Ovary (tissue), 9 donors: ENCODE results near the gene YWHAH. TPM values are rescaled to one million over a fixed set of nuclear protein-coding genes. Genes with fewer than 3 reads are reported as not detected.

Experiments
- DNase-seq, 5 donors: peaks; one replicate each; pipeline ENCODE4 v3.0.0-alpha.2; 2019 to 2020
- H3K27ac ChIP-seq, 2 donors: fragments of 200-600 bp; one replicate each; pipeline versions ENCODE4 v1.5.1 to v1.8.0; 2019 to 2022
- H3K27me3 ChIP-seq: fragments of 200-600 bp; one replicate; pipeline ENCODE4 v1.8.0; 2022
- H3K36me3 ChIP-seq: fragments of 200-600 bp; sonication (generic); one replicate; pipeline ENCODE4 v1.5.1; 2019
- H3K4me1 ChIP-seq: one replicate; pipeline ENCODE4 v1.8.1; 2013; ENCODE audit warnings: mild to moderate bottlenecking, moderate library complexity; ENCODE audit not compliant: insufficient read depth
- H3K4me3 ChIP-seq: fragments of 200-600 bp; sonication (generic); one replicate; pipeline ENCODE4 v1.5.1; 2017
- H3K9me3 ChIP-seq, 2 donors: fragments of 200-600 bp in 1 of 2; sonication (generic) in 1 of 2; one replicate each; pipeline versions ENCODE4 v1.5.1 to v1.8.1; 2013 to 2019; ENCODE audit warnings: mild to moderate bottlenecking in 1 of 2, moderate library complexity in 1 of 2
- EP300 ChIP-seq: sonication (generic); formaldehyde crosslinking; IDR thresholded peaks from one replicate; pipeline ENCODE4 v1.6.1; 2017; ENCODE audit warnings: antibody characterized with exemption
- POLR2A ChIP-seq: fragments of 450-650 bp; IDR thresholded peaks from one replicate; pipeline ENCODE4 v1.6.1; 2017; ENCODE audit warnings: antibody characterized with exemption, mild to moderate bottlenecking, moderate library complexity
- WGBS, 3 donors: extraction: QIAGEN DNeasy Blood & Tissue Kit in 1 of 3; methylation state at CpG; one replicate each; pipeline versions ENCODE4 v1.1.5 to v1.1.7; 2013 to 2017; 5-methylcytosine and 5-hydroxymethylcytosine counted together
- intact Hi-C, 4 donors: fragments of 100-400 bp; cut with DNase I; formaldehyde crosslinking; loops; one replicate each; pipeline versions ENCODE4 v1.11.0 to v1.15.1; 2022 to 2023
- polyA plus RNA-seq, 2 donors: library from polyadenylated mRNA; stranded (reverse); fragments of 200-250 nt in 1 of 2; fragments of 350-450 nt in 1 of 2; fragmentation: Illumina TruSeq in 1 of 2; extraction: RNeasy Lipid Tissue Mini Kit (QIAGEN cat#74804) in 1 of 2; gene quantifications; one replicate each; pipeline ENCODE4 v1.2.3, GENCODE V29; 2013 to 2014
- total RNA-seq, 7 donors: library from RNA; depleted of rRNA in 2 of 7; stranded (reverse); fragments of >200 nt in 2 of 7; fragmentation: NEBNext Ultra II Directional in 3 of 7; extraction: Animal tissue kit (Norgen Biotek cat#: 25700) in 3 of 7; gene quantifications; one replicate each; pipeline versions ENCODE4 v1.1.0 to v1.2.4, GENCODE V29; 2016 to 2023
- TF ChIP-seq, protein P1 (sequence below), 3 donors: fragments of 450-650 bp in 2 of 3; fragments of 200-600 bp in 1 of 3; IDR thresholded peaks; one replicate each; pipeline versions ENCODE4 v1.5.1 to v1.8.0; 2016 to 2022; ENCODE audit warnings: antibody characterized with exemption in 3 of 3, mild to moderate bottlenecking in 1 of 3
- donor health status: DM: no; HTN: no; CAD: no; lungs with moderate emphysema.
- donor health status: DM: no; HTN: no; CAD: no.
- donor health status: Bipolar disorder and iron deficiency.
- donor health status: DM: yes; HTN: yes; CAD: no.
- donor health status: DM: no; HTN: no; CAD: no.
- donor health status: DM: yes; HTN: yes; CAD: no.

YWHAH gene
- total and polyA plus RNA-seq, 9 donors = 51.5 to 144 (median 107) TPM

DNA sequence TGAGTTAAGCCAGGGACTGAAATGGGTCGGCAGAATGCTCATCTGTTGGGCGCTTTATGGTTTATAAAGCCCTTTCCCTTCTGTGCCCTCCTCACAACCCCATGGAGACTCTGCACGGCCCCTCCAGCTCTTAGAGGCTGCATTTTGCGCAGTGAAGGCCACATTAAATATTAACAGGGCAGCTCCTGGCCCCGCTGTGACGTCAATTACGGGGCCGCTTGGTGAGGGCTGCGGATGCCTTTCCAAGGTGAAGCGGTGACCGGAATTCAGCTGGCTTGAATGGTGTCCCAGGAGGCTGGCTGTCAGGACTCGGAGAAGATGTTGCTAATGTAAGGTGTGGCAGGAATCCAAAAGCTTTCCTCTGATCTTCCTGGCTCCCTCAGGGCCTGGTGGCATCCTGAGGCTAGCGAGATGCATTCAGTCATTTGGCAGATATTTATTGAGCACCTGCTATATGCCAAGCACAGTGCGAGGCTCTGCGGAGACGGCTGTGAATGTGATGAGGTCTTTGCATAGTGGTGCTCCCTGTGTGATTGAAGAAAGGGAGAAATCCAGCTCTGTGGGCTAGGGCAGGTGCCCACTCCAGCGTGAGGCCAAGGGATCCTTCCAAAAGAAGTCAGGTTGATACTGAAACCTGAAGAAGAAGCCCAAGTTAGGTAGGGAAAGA, 10.4 kb upstream of the YWHAH start:
- H3K4me1 ChIP-seq = no peaks in the 10 kb centered on the region
- no peaks in the 10 kb centered on the region for H3K9me3 ChIP-seq
- H3K4me3 ChIP-seq = no peak overlapping the region
- H3K27me3 ChIP-seq = no peaks in the 10 kb centered on the region
- DNase-seq = no peak
- intact Hi-C loops = no loop called here
- no peak overlapping the region for H3K27ac ChIP-seq
- TF ChIP-seq, protein P1, sequence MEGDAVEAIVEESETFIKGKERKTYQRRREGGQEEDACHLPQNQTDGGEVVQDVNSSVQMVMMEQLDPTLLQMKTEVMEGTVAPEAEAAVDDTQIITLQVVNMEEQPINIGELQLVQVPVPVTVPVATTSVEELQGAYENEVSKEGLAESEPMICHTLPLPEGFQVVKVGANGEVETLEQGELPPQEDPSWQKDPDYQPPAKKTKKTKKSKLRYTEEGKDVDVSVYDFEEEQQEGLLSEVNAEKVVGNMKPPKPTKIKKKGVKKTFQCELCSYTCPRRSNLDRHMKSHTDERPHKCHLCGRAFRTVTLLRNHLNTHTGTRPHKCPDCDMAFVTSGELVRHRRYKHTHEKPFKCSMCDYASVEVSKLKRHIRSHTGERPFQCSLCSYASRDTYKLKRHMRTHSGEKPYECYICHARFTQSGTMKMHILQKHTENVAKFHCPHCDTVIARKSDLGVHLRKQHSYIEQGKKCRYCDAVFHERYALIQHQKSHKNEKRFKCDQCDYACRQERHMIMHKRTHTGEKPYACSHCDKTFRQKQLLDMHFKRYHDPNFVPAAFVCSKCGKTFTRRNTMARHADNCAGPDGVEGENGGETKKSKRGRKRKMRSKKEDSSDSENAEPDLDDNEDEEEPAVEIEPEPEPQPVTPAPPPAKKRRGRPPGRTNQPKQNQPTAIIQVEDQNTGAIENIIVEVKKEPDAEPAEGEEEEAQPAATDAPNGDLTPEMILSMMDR (IDR thresholded peaks at IDR 0.05) = no peak
- TF ChIP-seq EP300 (no peak), POLR2A (no peak)
- no peaks in the 10 kb centered on the region for H3K36me3 ChIP-seq
- 90 to 91% (median 90%) methylated on average over 17 of the region's 17 CpGs for WGBS, 3 donors

- TF ChIP-seq POLR2A (no peak), EP300 (no peak)
- TF ChIP-seq, protein P1 (IDR thresholded peaks at IDR 0.05) = no peak
- H3K4me3 ChIP-seq = no peak overlapping the region
- H3K4me1 ChIP-seq = no peaks in the 10 kb centered on the region
- no peak overlapping the region for H3K27ac ChIP-seq
- no peaks in the 10 kb centered on the region for H3K27me3 ChIP-seq
- no peak for DNase-seq
- H3K9me3 ChIP-seq = no peaks in the 10 kb centered on the region
- no peaks in the 10 kb centered on the region for H3K36me3 ChIP-seq
- intact Hi-C loops = no loop called here
- WGBS, 3 donors = 70 to 81% (median 73%) methylated on average over 4 of the region's 4 CpGs
Observed at GRCh38 chr22:31935961-31936635, 8.2 kb upstream of the YWHAH start.

DNA sequence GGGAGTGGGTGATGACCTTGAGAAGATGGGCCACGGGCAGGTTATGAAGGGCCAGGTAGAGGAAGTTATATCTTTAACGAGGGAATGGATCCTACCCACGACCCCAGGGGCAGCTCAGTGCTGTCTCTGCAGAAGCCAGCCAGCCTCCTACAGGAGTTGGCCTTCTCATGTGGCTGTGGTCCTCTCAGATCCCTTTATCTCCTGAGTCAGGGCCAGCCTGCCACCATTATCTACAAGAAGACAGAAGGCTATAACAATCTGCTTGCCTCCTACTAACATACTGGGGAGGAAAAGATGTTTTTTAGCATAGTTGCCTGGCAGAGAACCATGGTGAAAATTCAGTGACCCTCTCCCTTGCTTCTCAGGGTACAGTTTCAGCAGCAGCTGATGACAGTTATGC, 7.0 kb upstream of the YWHAH start:
- DNase-seq = no peak
- H3K36me3 ChIP-seq = no peaks in the 10 kb centered on the region
- TF ChIP-seq, protein P1 (IDR thresholded peaks at IDR 0.05) = no peak
- TF ChIP-seq EP300 = no peak
- no peak for TF ChIP-seq POLR2A
- 55 to 62% (median 62%) methylated on average over 3 of the region's 3 CpGs for WGBS, 3 donors
- H3K27ac ChIP-seq = no peak overlapping the region
- intact Hi-C loops = no loop called here
- no peaks in the 10 kb centered on the region for H3K9me3 ChIP-seq
- H3K27me3 ChIP-seq = no peaks in the 10 kb centered on the region
- no peak overlapping the region for H3K4me3 ChIP-seq
- no peaks in the 10 kb centered on the region for H3K4me1 ChIP-seq

GRCh38 chr22:31938296-31938695, 6.0 kb upstream of the YWHAH start:
- no peaks in the 10 kb centered on the region for H3K4me1 ChIP-seq
- TF ChIP-seq, protein P1 (IDR thresholded peaks at IDR 0.05) = no peak
- no peak for TF ChIP-seq POLR2A
- TF ChIP-seq EP300 = no peak
- H3K27me3 ChIP-seq = no peaks in the 10 kb centered on the region
- intact Hi-C loops = no loop called here
- DNase-seq = no peak
- no peak overlapping the region for H3K27ac ChIP-seq
- no peaks in the 10 kb centered on the region for H3K36me3 ChIP-seq
- 75 to 84% (median 82%) methylated on average over 8 of the region's 8 CpGs for WGBS, 3 donors
- H3K4me3 ChIP-seq = no peak overlapping the region
- no peaks in the 10 kb centered on the region for H3K9me3 ChIP-seq
